A549 (cell line): Measurements from ENCODE around the gene OTULIN. TPM values are rescaled to one million over a fixed set of nuclear protein-coding genes. Genes with fewer than 3 reads are reported as not detected.

Experiments
- ATAC-seq, 2 experiments: fragments of 200-7000 bp in 1 of 2; fragments of >200 bp in 1 of 2; cut with Nextera tagmentation in 1 of 2; cut with Tn5 transposase in 1 of 2; 3 replicates each; pipeline versions ENCODE4 v1.8.0 to v1.9.1; 2018 to 2020; ENCODE audit warnings: mild to moderate bottlenecking in 1 of 2, moderate library complexity in 1 of 2
- CTCF ChIA-PET: fragments of 300-600 bp; sonication (Branson Sonifier 250); formaldehyde crosslinking; extraction: SDS; loops from one replicate; lab custom pipeline; 2021; ENCODE audit warnings: antibody characterized with exemption, inconsistent platforms; lab: Yijun Ruan, JAX
- POLR2A ChIA-PET: fragments of 350-600 bp; formaldehyde crosslinking; extraction: SDS; loops from one replicate; lab custom pipeline; 2021; ENCODE audit warnings: antibody characterized with exemption, inconsistent platforms; lab: Yijun Ruan, JAX
- DNase-seq, 2 experiments: peaks; one replicate each; pipeline versions ENCODE4 v3.0.0 to v3.0.0-alpha.2; 2011 to 2016; ENCODE audit warnings: low read depth in 1 of 2, low spot score in 1 of 2
- FAIRE-seq: peaks from 2 replicates; lab custom pipeline; 2011; peaks lifted over from hg19 to GRCh38; lab: Jason Lieb, UNC
- H3K27ac ChIP-seq, 2 experiments: fragments of >200 bp; sonication (Bioruptor Twin); formaldehyde crosslinking; 3 replicates each; pipeline ENCODE4 v1.5.1; 2016 to 2017
- H3K4me1 ChIP-seq: fragments of >200 bp; sonication (Bioruptor Twin); formaldehyde crosslinking; 3 replicates; pipeline ENCODE4 v1.6.1; 2016
- H3K4me2 ChIP-seq: fragments of >200 bp; sonication (Bioruptor Twin); formaldehyde crosslinking; 3 replicates; pipeline ENCODE4 v1.6.1; 2016
- H3K4me3 ChIP-seq: fragments of >200 bp; sonication (Bioruptor Twin); formaldehyde crosslinking; 3 replicates; pipeline ENCODE4 v1.5.1; 2016
- H3K9me3 ChIP-seq: fragments of >200 bp; sonication (Bioruptor Twin); formaldehyde crosslinking; 3 replicates; pipeline ENCODE4 v1.6.1; 2016
- CBX2 ChIP-seq: fragments of 200-600 bp; sonication (generic); IDR thresholded peaks from 2 replicates; pipeline ENCODE4 v1.6.1; 2016; ENCODE audit warnings: low read depth, mild to moderate bottlenecking, borderline replicate concordance
- EHF ChIP-seq: fragments of 250-450 bp; sonication (Bioruptor Pico); IDR thresholded peaks from 2 replicates; pipeline ENCODE4 v1.5.0; 2020; ENCODE audit warnings: mild to moderate bottlenecking
- FOSL2 ChIP-seq, 2 experiments: fragments of 450-650 bp in 1 of 2; fragments of >200 bp in 1 of 2; sonication (Bioruptor Twin) in 1 of 2; formaldehyde crosslinking; IDR thresholded peaks; 2 replicates each; pipeline versions ENCODE4 v1.5.0 to v1.6.1; 2016 to 2020; ENCODE audit warnings: mild to moderate bottlenecking in 1 of 2, moderate library complexity in 1 of 2
- HEYL ChIP-seq: fragments of 250-450 bp; sonication (Bioruptor Pico); IDR thresholded peaks from 2 replicates; pipeline ENCODE4 v1.8.0; 2021; ENCODE audit warnings: mild to moderate bottlenecking, moderate library complexity
- NFE2L2 ChIP-seq: fragments of 150-350 bp; conservative IDR thresholded peaks from 2 replicates; pipeline ENCODE4 v1.6.1; 2014; ENCODE audit warnings: low read length
- NPAS2 ChIP-seq: fragments of 250-450 bp; sonication (Bioruptor Pico); IDR thresholded peaks from 2 replicates; pipeline ENCODE4 v1.8.0; 2022; ENCODE audit warnings: mild to moderate bottlenecking, moderate library complexity, borderline replicate concordance
- PBX3 ChIP-seq: IDR thresholded peaks from 2 replicates; pipeline ENCODE4 v1.6.1; 2012
- RAD21 ChIP-seq, 2 experiments: fragments of >200 bp in 1 of 2; sonication (Bioruptor Twin) in 1 of 2; formaldehyde crosslinking in 1 of 2; IDR thresholded peaks in 1 of 2; conservative IDR thresholded peaks in 1 of 2; 2 replicates in 1 of 2; 3 replicates in 1 of 2; pipeline ENCODE4 v1.6.1; 2012 to 2018; ENCODE audit warnings: inconsistent platforms in 1 of 2
- RARB ChIP-seq: fragments of 250-450 bp; sonication (Bioruptor Pico); IDR thresholded peaks from 2 replicates; pipeline ENCODE4 v1.8.0; 2021; ENCODE audit warnings: mild to moderate bottlenecking, moderate library complexity
- REST ChIP-seq: fragments of 200-600 bp; sonication (generic); IDR thresholded peaks from 2 replicates; pipeline ENCODE4 v1.6.1; 2016; ENCODE audit warnings: antibody characterized with exemption, mild to moderate bottlenecking, moderate library complexity
- RFX5 ChIP-seq: fragments of 450-650 bp; IDR thresholded peaks from 2 replicates; pipeline ENCODE4 v1.7.1; 2014; ENCODE audit warnings: antibody characterized with exemption, mild to moderate bottlenecking, moderate library complexity
- SMC3 ChIP-seq: fragments of >200 bp; sonication (Bioruptor Twin); formaldehyde crosslinking; IDR thresholded peaks from 3 replicates; pipeline ENCODE4 v1.6.1; 2018; ENCODE audit warnings: inconsistent platforms
- TFCP2L1 ChIP-seq: fragments of 250-450 bp; sonication (Bioruptor Pico); IDR thresholded peaks from 2 replicates; pipeline ENCODE4 v1.5.0; 2021; ENCODE audit warnings: mild to moderate bottlenecking
- ZFP36 ChIP-seq: fragments of 450-650 bp; IDR thresholded peaks from 2 replicates; pipeline ENCODE4 v1.6.1; 2014; ENCODE audit warnings: borderline replicate concordance; ENCODE audit not compliant: partially characterized antibody
- ZNF302 ChIP-seq: fragments of 250-450 bp; sonication (Bioruptor Pico); IDR thresholded peaks from 2 replicates; pipeline ENCODE4 v1.9.0; 2021; ENCODE audit warnings: inconsistent platforms, mild to moderate bottlenecking, moderate library complexity
- ZSCAN20 ChIP-seq: fragments of 250-450 bp; sonication (Bioruptor Pico); IDR thresholded peaks from 2 replicates; pipeline ENCODE4 v1.8.0; 2022; ENCODE audit warnings: mild to moderate bottlenecking, moderate library complexity
- WGBS: methylation state at CpG from one replicate; pipeline ENCODE4 v1.1.6; 2017; ENCODE audit errors: missing lambda C conversion rate; 5-methylcytosine and 5-hydroxymethylcytosine counted together
- polyA plus RNA-seq, 4 experiments: library from polyadenylated mRNA; depleted of rRNA in 3 of 4; stranded (reverse); fragments of >200 nt; fragmentation: RNase III in 1 of 4; extraction: RNeasy Plus Mini Kit Qiagen cat#74134 plus additional on column Dnase treatment in 1 of 4; gene quantifications; 2 replicates in 3 of 4; 3 replicates in 1 of 4; pipeline ENCODE4 v1.2.3, GENCODE V29; 2011 to 2017
- TF ChIP-seq, protein P1 (sequence below): fragments of 450-650 bp; IDR thresholded peaks from 2 replicates; pipeline ENCODE4 v1.6.1; 2014; ENCODE audit warnings: antibody characterized with exemption
- TF ChIP-seq, protein P2 (sequence below): fragments of 250-450 bp; sonication (Bioruptor Pico); IDR thresholded peaks from 2 replicates; pipeline ENCODE4 v1.5.0; 2020; ENCODE audit warnings: low read depth, mild to moderate bottlenecking, moderate library complexity
- TF ChIP-seq, protein P3 (sequence below): fragments of >200 bp; sonication (Bioruptor Twin); formaldehyde crosslinking; IDR thresholded peaks from 2 replicates; pipeline ENCODE4 v1.6.1; 2016
- TF ChIP-seq, protein P4 (sequence below): fragments of >200 bp; sonication (Bioruptor Twin); formaldehyde crosslinking; IDR thresholded peaks from 3 replicates; pipeline ENCODE4 v1.6.1; 2016

OTULIN gene
- polyA plus RNA-seq, 2 of the 4 experiments (the other 2 are of a cell fraction) = 13.5 to 17.8 TPM

- Histone ChIP-seq H3K4me2 (no peak overlapping the region), H3K9me3 (no peaks in the 10 kb centered on the region), H3K4me1 (no peaks in the 10 kb centered on the region), H3K4me3 (no peak overlapping the region), H3K27ac (no peak overlapping the region)
- TF ChIP-seq FOSL2 (IDR thresholded peaks at IDR 0.05) (no peak), FOSL2 (CRISPR knock-in tag; IDR thresholded peaks at IDR 0.05) (no peak), NPAS2 (CRISPR knock-in tag) (no peak), HEYL (CRISPR knock-in tag) (no peak), CBX2 (no peak), RFX5 (no peak), PBX3 (no peak), TFCP2L1 (no peak), REST (no peak), SMC3 (no peak), RAD21 (conservative IDR thresholded peaks at IDR 0.05 in 1 of 2, IDR thresholded peaks at IDR 0.05 in 1 of 2) (no peak), RARB (CRISPR knock-in tag) (no peak), ZNF302 (CRISPR knock-in tag) (no peak)
- TF ChIP-seq, protein P1, sequence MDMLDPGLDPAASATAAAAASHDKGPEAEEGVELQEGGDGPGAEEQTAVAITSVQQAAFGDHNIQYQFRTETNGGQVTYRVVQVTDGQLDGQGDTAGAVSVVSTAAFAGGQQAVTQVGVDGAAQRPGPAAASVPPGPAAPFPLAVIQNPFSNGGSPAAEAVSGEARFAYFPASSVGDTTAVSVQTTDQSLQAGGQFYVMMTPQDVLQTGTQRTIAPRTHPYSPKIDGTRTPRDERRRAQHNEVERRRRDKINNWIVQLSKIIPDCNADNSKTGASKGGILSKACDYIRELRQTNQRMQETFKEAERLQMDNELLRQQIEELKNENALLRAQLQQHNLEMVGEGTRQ = no peak
- TF ChIP-seq, protein P2, sequence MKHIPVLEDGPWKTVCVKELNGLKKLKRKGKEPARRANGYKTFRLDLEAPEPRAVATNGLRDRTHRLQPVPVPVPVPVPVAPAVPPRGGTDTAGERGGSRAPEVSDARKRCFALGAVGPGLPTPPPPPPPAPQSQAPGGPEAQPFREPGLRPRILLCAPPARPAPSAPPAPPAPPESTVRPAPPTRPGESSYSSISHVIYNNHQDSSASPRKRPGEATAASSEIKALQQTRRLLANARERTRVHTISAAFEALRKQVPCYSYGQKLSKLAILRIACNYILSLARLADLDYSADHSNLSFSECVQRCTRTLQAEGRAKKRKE (CRISPR knock-in tag) = no peak
- TF ChIP-seq, protein P3, sequence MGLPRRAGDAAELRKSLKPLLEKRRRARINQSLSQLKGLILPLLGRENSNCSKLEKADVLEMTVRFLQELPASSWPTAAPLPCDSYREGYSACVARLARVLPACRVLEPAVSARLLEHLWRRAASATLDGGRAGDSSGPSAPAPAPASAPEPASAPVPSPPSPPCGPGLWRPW = no peak
- TF ChIP-seq, protein P4, sequence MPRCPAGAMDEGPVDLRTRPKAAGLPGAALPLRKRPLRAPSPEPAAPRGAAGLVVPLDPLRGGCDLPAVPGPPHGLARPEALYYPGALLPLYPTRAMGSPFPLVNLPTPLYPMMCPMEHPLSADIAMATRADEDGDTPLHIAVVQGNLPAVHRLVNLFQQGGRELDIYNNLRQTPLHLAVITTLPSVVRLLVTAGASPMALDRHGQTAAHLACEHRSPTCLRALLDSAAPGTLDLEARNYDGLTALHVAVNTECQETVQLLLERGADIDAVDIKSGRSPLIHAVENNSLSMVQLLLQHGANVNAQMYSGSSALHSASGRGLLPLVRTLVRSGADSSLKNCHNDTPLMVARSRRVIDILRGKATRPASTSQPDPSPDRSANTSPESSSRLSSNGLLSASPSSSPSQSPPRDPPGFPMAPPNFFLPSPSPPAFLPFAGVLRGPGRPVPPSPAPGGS = no peak
- 85% methylated on average over 11 of the region's 13 CpGs for WGBS
- POLR2A ChIA-PET = no interaction called here
- ATAC-seq (no peak), DNase-seq (no peak), FAIRE-seq (no peak)
- CTCF ChIA-PET = interaction anchor here (1.5 to 10.6 kb wide), 3 partner anchors 270 to 285 kb away, joined by 4 to 144 read pairs (median 18); no protein-coding TSS in a partner anchor
Measured at GRCh38 chr5:14730466-14730865, 65.9 kb downstream of the OTULIN start.

- TF ChIP-seq ZFP36 = no peak
- no peak for TF ChIP-seq NFE2L2
- TF ChIP-seq CBX2 = no peak
- no peak for TF ChIP-seq ZSCAN20 (CRISPR knock-in tag)
- TF ChIP-seq EHF (CRISPR knock-in tag) = no peak
- TF ChIP-seq, protein P3 = no peak
- no peak for TF ChIP-seq PBX3
- POLR2A ChIA-PET = no interaction called here
- Histone ChIP-seq H3K4me2 (no peak overlapping the region), H3K4me3 (no peak overlapping the region), H3K27ac (no peak overlapping the region), H3K9me3 (no peaks in the 10 kb centered on the region), H3K4me1 (no peaks in the 10 kb centered on the region)
- no peak for DNase-seq
- 88% methylated on average over 15 of the region's 15 CpGs for WGBS
- FAIRE-seq = no peak
- CTCF ChIA-PET = interaction anchor here (2.3 to 3.5 kb wide), 3 partner anchors 10 to 284 kb away, joined by 9 to 18 read pairs (median 16); no protein-coding TSS in a partner anchor
- 0 out of 6 replicates have a peak, but pooled peaks of 1 of the 2 experiments have one; percentile 22 for ATAC-seq
Measured at GRCh38 chr5:14730881-14731280, 66.4 kb downstream of the OTULIN start.
